HEK293 (cell line): ENCODE measurements around the gene KIZ.

Source experiments
- CTCF ChIA-PET: fragments of 350-600 bp; formaldehyde crosslinking; extraction: SDS; loops from one replicate; lab custom pipeline; 2021; ENCODE audit warnings: antibody characterized with exemption; lab: Yijun Ruan, JAX
- POLR2A ChIA-PET: fragments of 300-600 bp; formaldehyde crosslinking; extraction: SDS; loops from one replicate; lab custom pipeline; 2020; ENCODE audit warnings: antibody characterized with exemption, inconsistent platforms; lab: Yijun Ruan, JAX
- H3K27ac ChIP-seq: fragments of 200-500 bp; sonication (Bioruptor generic); 2 replicates; pipeline ENCODE4 v1.5.1; 2014; ENCODE audit warnings: low read depth, low read length, control low read depth, inconsistent platforms; ENCODE audit errors: extremely low read depth
- H3K36me3 ChIP-seq, 2 experiments: fragments of 200-500 bp in 1 of 2; sonication (Bioruptor generic) in 1 of 2; 1 replicate in 1 of 2; 2 replicates in 1 of 2; pipeline ENCODE4 v1.5.1; 2014 to 2017; ENCODE audit warnings: inconsistent platforms in 2 of 2, low read length in 2 of 2; ENCODE audit not compliant: control insufficient read depth in 2 of 2, insufficient read depth in 1 of 2
- H3K4me1 ChIP-seq: fragments of 200-500 bp; sonication (Bioruptor generic); 2 replicates; pipeline ENCODE4 v1.5.1; 2014; ENCODE audit warnings: mild to moderate bottlenecking, low read length, inconsistent platforms; ENCODE audit not compliant: control insufficient read depth, insufficient read depth
- H3K4me3 ChIP-seq: 2 replicates; pipeline ENCODE4 v1.5.1; 2011; ENCODE audit warnings: low read depth, mild to moderate bottlenecking, control low read depth, low read length, moderate library complexity
- H3K9me3 ChIP-seq: fragments of 200-500 bp; sonication (Bioruptor generic); 2 replicates; pipeline ENCODE4 v1.5.1; 2014; ENCODE audit warnings: low read depth, low read length, inconsistent platforms; ENCODE audit not compliant: control insufficient read depth, insufficient read depth
- BCL11A ChIP-seq: fragments of 450-650 bp; formaldehyde crosslinking; IDR thresholded peaks from 2 replicates; pipeline ENCODE4 v1.5.1; 2016; ENCODE audit warnings: low read depth, missing biosample characterization, missing genetic modification characterization
- GLIS1 ChIP-seq: fragments of 450-650 bp; formaldehyde crosslinking; IDR thresholded peaks from 2 replicates; pipeline ENCODE4 v1.5.1; 2016; ENCODE audit warnings: missing biosample characterization, missing genetic modification characterization
- HOXD13 ChIP-seq: sonication (generic); formaldehyde crosslinking; IDR thresholded peaks from 2 replicates; pipeline ENCODE4 v1.8.0; 2022; ENCODE audit warnings: missing genetic modification reagents, borderline replicate concordance
- KLF9 ChIP-seq: fragments of 450-650 bp; formaldehyde crosslinking; IDR thresholded peaks from 2 replicates; pipeline ENCODE4 v1.5.1; 2016; ENCODE audit warnings: missing biosample characterization, missing genetic modification characterization, low read depth
- MZF1 ChIP-seq: fragments of 450-650 bp; formaldehyde crosslinking; IDR thresholded peaks from 2 replicates; pipeline ENCODE4 v1.5.1; 2017; ENCODE audit warnings: missing biosample characterization, missing genetic modification characterization, borderline replicate concordance
- PRDM10 ChIP-seq: fragments of 450-650 bp; formaldehyde crosslinking; IDR thresholded peaks from 2 replicates; pipeline ENCODE4 v1.5.1; 2016; ENCODE audit warnings: missing biosample characterization, missing genetic modification characterization
- PRDM4 ChIP-seq: fragments of 450-650 bp; formaldehyde crosslinking; IDR thresholded peaks from 2 replicates; pipeline ENCODE4 v1.5.1; 2017; ENCODE audit warnings: missing biosample characterization, missing genetic modification characterization
- ZNF155 ChIP-seq: fragments of 450-650 bp; formaldehyde crosslinking; IDR thresholded peaks from 2 replicates; pipeline ENCODE4 v1.5.1; 2016; ENCODE audit warnings: missing biosample characterization, missing genetic modification characterization
- ZNF26 ChIP-seq: fragments of 450-650 bp; formaldehyde crosslinking; IDR thresholded peaks from 2 replicates; pipeline ENCODE4 v1.5.1; 2016; ENCODE audit warnings: missing biosample characterization, missing genetic modification characterization
- ZNF302 ChIP-seq: fragments of 450-650 bp; formaldehyde crosslinking; IDR thresholded peaks from 2 replicates; pipeline ENCODE4 v1.5.1; 2016; ENCODE audit warnings: missing biosample characterization, missing genetic modification characterization, low read depth
- ZNF354C ChIP-seq: fragments of 450-650 bp; formaldehyde crosslinking; IDR thresholded peaks from 2 replicates; pipeline ENCODE4 v1.5.1; 2016; ENCODE audit warnings: missing biosample characterization, missing genetic modification characterization, low read depth, borderline replicate concordance
- ZNF416 ChIP-seq: fragments of 450-650 bp; formaldehyde crosslinking; IDR thresholded peaks from 2 replicates; pipeline ENCODE4 v1.5.1; 2016; ENCODE audit warnings: missing biosample characterization, missing genetic modification characterization
- ZNF426 ChIP-seq: fragments of 450-650 bp; formaldehyde crosslinking; IDR thresholded peaks from 2 replicates; pipeline ENCODE4 v1.5.1; 2017; ENCODE audit warnings: missing biosample characterization, missing genetic modification characterization, mild to moderate bottlenecking, inconsistent platforms, moderate library complexity
- ZNF473 ChIP-seq: fragments of 450-650 bp; formaldehyde crosslinking; IDR thresholded peaks from 2 replicates; pipeline ENCODE4 v1.5.1; 2017; ENCODE audit warnings: missing biosample characterization, missing genetic modification characterization
- ZNF501 ChIP-seq: fragments of 450-650 bp; formaldehyde crosslinking; IDR thresholded peaks from 2 replicates; pipeline ENCODE4 v1.5.1; 2016; ENCODE audit warnings: missing biosample characterization, missing genetic modification characterization
- ZNF549 ChIP-seq: fragments of 450-650 bp; IDR thresholded peaks from 2 replicates; pipeline ENCODE4 v1.5.1; 2018; ENCODE audit warnings: missing biosample characterization, missing genetic modification characterization, mild to moderate bottlenecking, inconsistent platforms, moderate library complexity
- ZNF610 ChIP-seq: fragments of 450-650 bp; formaldehyde crosslinking; IDR thresholded peaks from 2 replicates; pipeline ENCODE4 v1.5.1; 2016; ENCODE audit warnings: missing biosample characterization, missing genetic modification characterization, borderline replicate concordance
- ZNF660 ChIP-seq: fragments of 450-650 bp; IDR thresholded peaks from 2 replicates; pipeline ENCODE4 v1.5.1; 2018; ENCODE audit warnings: missing biosample characterization, mild to moderate bottlenecking, missing genetic modification characterization
- ZNF664 ChIP-seq: fragments of 450-650 bp; formaldehyde crosslinking; IDR thresholded peaks from 2 replicates; pipeline ENCODE4 v1.5.1; 2016; ENCODE audit warnings: missing biosample characterization, missing genetic modification characterization
- ZNF768 ChIP-seq: fragments of 450-650 bp; formaldehyde crosslinking; IDR thresholded peaks from 2 replicates; pipeline ENCODE4 v1.5.1; 2018; ENCODE audit warnings: missing biosample characterization, mild to moderate bottlenecking, missing genetic modification characterization
- ZSCAN5A ChIP-seq: fragments of 450-650 bp; formaldehyde crosslinking; IDR thresholded peaks from 2 replicates; pipeline ENCODE4 v1.5.1; 2016; ENCODE audit warnings: missing biosample characterization, missing genetic modification characterization

Gene KIZ

GRCh38 chr20:21224217-21224616 is 98.3 kb downstream of the KIZ start (continued):
- TF ChIP-seq ZSCAN5A (tag by site-specific recombination) (no peak), MZF1 (no peak), PRDM4 (tag by site-specific recombination) (no peak), HOXD13 (no peak), ZNF501 (no peak), ZNF610 (tag by site-specific recombination) (no peak)

- CTCF ChIA-PET = interaction anchor here (0.6 to 2.3 kb wide), 4 partner anchors 10 to 390 kb away, joined by 3 to 15 read pairs (median 4); no protein-coding TSS in a partner anchor
- Histone ChIP-seq H3K4me1 (no peaks in the 10 kb centered on the region), H3K9me3 (no peaks in the 10 kb centered on the region), H3K36me3 (peaks cover 0 to 11% of the 10 kb centered on the region in 2 experiments; a peak in 2 of 3 replicates), H3K4me3 (no peak overlapping the region), H3K27ac (no peak overlapping the region)
- POLR2A ChIA-PET = no interaction called here
- TF ChIP-seq ZNF302 (tag by site-specific recombination) = no peak
- TF ChIP-seq KLF9 (tag by site-specific recombination) = no peak
- TF ChIP-seq GLIS1 = no peak
- TF ChIP-seq ZNF768 (tag by site-specific recombination) = no peak
- TF ChIP-seq ZNF354C (tag by site-specific recombination) = no peak
- TF ChIP-seq ZNF660 (tag by site-specific recombination) = no peak
- TF ChIP-seq PRDM10 (tag by site-specific recombination) = no peak
- no peak for TF ChIP-seq ZNF549 (tag by site-specific recombination)
- TF ChIP-seq ZNF426 (tag by site-specific recombination) = no peak
- TF ChIP-seq ZNF416 (tag by site-specific recombination) = no peak
- no peak for TF ChIP-seq BCL11A
- TF ChIP-seq ZNF664 = no peak
- no peak for TF ChIP-seq ZNF473 (tag by site-specific recombination)
- no peak for TF ChIP-seq ZNF26 (tag by site-specific recombination)
- TF ChIP-seq ZNF155 = no peak
- TF ChIP-seq, all 188 proteins: peak for 0
These were observed 99.5 kb downstream of the KIZ start for GRCh38 chr20:21225215-21225947.
